ENCODE measurements around the gene ESR1. TPM values are rescaled to one million over a fixed set of nuclear protein-coding genes. Genes with fewer than 3 reads are reported as not detected.

ESR1 gene
- total RNA-seq, 1 donor from 2014 or later = not detected

- Mint-ChIP-seq H3K9me3 (peaks cover 4% of the 10 kb centered on the region), H3K36me3 (no peaks in the 10 kb centered on the region), H3K27me3 (ENCODE audit: low read depth) (no peaks in the 10 kb centered on the region), H3K27ac (no peak overlapping the region), H3K4me3 (no peak overlapping the region), H3K4me1 (peaks cover 4% of the 10 kb centered on the region)
- no peak for DNase-seq (ENCODE audit: low spot score in 2 of 2, unreplicated experiment in 2 of 2)
- TF ChIP-seq CTCF (IDR thresholded peaks at IDR 0.05; ENCODE audit: unreplicated experiment) = no peak
These were observed 252.4 kb downstream of the ESR1 start for GRCh38 chr6:152059909-152060308.

- Mint-ChIP-seq H3K9me3 (no peaks in the 10 kb centered on the region), H3K27ac (no peak overlapping the region), H3K36me3 (no peaks in the 10 kb centered on the region), H3K27me3 (ENCODE audit: low read depth) (peaks cover 2% of the 10 kb centered on the region), H3K4me3 (no peak overlapping the region), H3K4me1 (peaks cover 4% of the 10 kb centered on the region)
- TF ChIP-seq CTCF (IDR thresholded peaks at IDR 0.05; ENCODE audit: unreplicated experiment) = no peak
- no peak for DNase-seq (ENCODE audit: low spot score in 2 of 2, unreplicated experiment in 2 of 2)
These were observed 255.0 kb downstream of the ESR1 start for GRCh38 chr6:152062476-152062875.

GRCh38 chr6:152063170-152063921 is 255.9 kb downstream of the ESR1 start:
- Mint-ChIP-seq H3K27ac (no peak overlapping the region), H3K36me3 (no peaks in the 10 kb centered on the region), H3K4me3 (no peak overlapping the region), H3K27me3 (ENCODE audit: low read depth) (peaks cover 2% of the 10 kb centered on the region), H3K4me1 (peaks cover 4% of the 10 kb centered on the region), H3K9me3 (no peaks in the 10 kb centered on the region)
- TF ChIP-seq CTCF (IDR thresholded peaks at IDR 0.05; ENCODE audit: unreplicated experiment) = no peak
- no peak for DNase-seq (ENCODE audit: low spot score in 2 of 2, unreplicated experiment in 2 of 2)

- TF ChIP-seq CTCF (IDR thresholded peaks at IDR 0.05; ENCODE audit: unreplicated experiment) = no peak
- Mint-ChIP-seq H3K27me3 (ENCODE audit: low read depth) (peaks cover 4% of the 10 kb centered on the region), H3K4me3 (no peak overlapping the region), H3K27ac (no peak overlapping the region), H3K36me3 (no peaks in the 10 kb centered on the region), H3K9me3 (no peaks in the 10 kb centered on the region), H3K4me1 (no peaks in the 10 kb centered on the region)
- DNase-seq (ENCODE audit: low spot score in 2 of 2, unreplicated experiment in 2 of 2) = no peak
These were observed 261.3 kb downstream of the ESR1 start for GRCh38 chr6:152068622-152069261.

GRCh38 chr6:152070556-152070955 is 263.1 kb downstream of the ESR1 start:
- Mint-ChIP-seq H3K4me1 (no peaks in the 10 kb centered on the region), H3K9me3 (peaks cover 14% of the 10 kb centered on the region), H3K27me3 (ENCODE audit: low read depth) (peaks cover 4% of the 10 kb centered on the region), H3K4me3 (no peak overlapping the region), H3K36me3 (no peaks in the 10 kb centered on the region), H3K27ac (no peak overlapping the region)
- DNase-seq (ENCODE audit: low spot score in 2 of 2, unreplicated experiment in 2 of 2) = no peak
- TF ChIP-seq CTCF (IDR thresholded peaks at IDR 0.05; ENCODE audit: unreplicated experiment) = no peak
